Neural crest cell (in vitro differentiated cells): ENCODE results near the gene S100A10. TPM values are rescaled to one million over a fixed set of nuclear protein-coding genes. Genes with fewer than 3 reads are reported as not detected.

Experiments
- DNase-seq: peaks from one replicate; pipeline ENCODE4 v3.0.0; 2021; ENCODE audit warnings: low read depth, mixed read lengths, low spot score
- H3K27ac Mint-ChIP-seq: one replicate; pipeline ENCODE4 v1.8.0; 2021; ENCODE audit warnings: mild to moderate bottlenecking, mixed read lengths; ENCODE audit not compliant: unreplicated experiment
- H3K27me3 Mint-ChIP-seq: 2 replicates; pipeline ENCODE4 v1.8.0; 2021; ENCODE audit warnings: low read depth, mild to moderate bottlenecking, mixed read lengths
- H3K36me3 Mint-ChIP-seq: 2 replicates; pipeline ENCODE4 v1.8.0; 2021; ENCODE audit warnings: low read depth, mild to moderate bottlenecking, mixed read lengths
- H3K4me1 Mint-ChIP-seq: 2 replicates; pipeline ENCODE4 v1.8.0; 2021; ENCODE audit warnings: mixed read lengths
- H3K4me3 Mint-ChIP-seq: one replicate; pipeline ENCODE4 v1.8.0; 2021; ENCODE audit warnings: mild to moderate bottlenecking, mixed read lengths
- H3K9me3 Mint-ChIP-seq: 2 replicates; pipeline ENCODE4 v1.8.0; 2021; ENCODE audit warnings: mixed read lengths
- CTCF ChIP-seq: fragments of 200-600 bp; sonication (generic); conservative IDR thresholded peaks from 2 replicates; pipeline ENCODE4 v1.5.0; 2021; ENCODE audit warnings: antibody characterized with exemption, mild to moderate bottlenecking
- total RNA-seq: library from RNA; stranded (reverse); gene quantifications from 2 replicates; pipeline ENCODE4 v1.2.1, GENCODE V29; 2021

The S100A10 gene
- total RNA-seq, 1 donor from 2014 or later: 44.8 TPM

GRCh38 chr1:151980287-151981177, 13.1 kb downstream of the S100A10 start:
- H3K4me3 Mint-ChIP-seq: no peak overlapping the region
- peaks cover 8% of the 10 kb centered on the region for H3K27me3 Mint-ChIP-seq
- H3K36me3 Mint-ChIP-seq: no peaks in the 10 kb centered on the region
- no peak for TF ChIP-seq CTCF
- H3K9me3 Mint-ChIP-seq: no peaks in the 10 kb centered on the region
- no peak for DNase-seq
- peaks cover 27% of the 10 kb centered on the region for H3K4me1 Mint-ChIP-seq
- no peak overlapping the region for H3K27ac Mint-ChIP-seq

- H3K4me3 Mint-ChIP-seq: no peak overlapping the region
- H3K27ac Mint-ChIP-seq: no peak overlapping the region
- peaks cover 15% of the 10 kb centered on the region for H3K4me1 Mint-ChIP-seq
- no peaks in the 10 kb centered on the region for H3K9me3 Mint-ChIP-seq
- H3K36me3 Mint-ChIP-seq: no peaks in the 10 kb centered on the region
- TF ChIP-seq CTCF: no peak
- H3K27me3 Mint-ChIP-seq: peaks cover 8% of the 10 kb centered on the region
- DNase-seq: no peak
Observed at GRCh38 chr1:151978922-151979321, 14.7 kb downstream of the S100A10 start.

GRCh38 chr1:151977662-151978230, 15.9 kb downstream of the S100A10 start:
- DNase-seq: no peak
- Mint-ChIP-seq H3K27me3 (peaks cover 8% of the 10 kb centered on the region), H3K4me3 (no peak overlapping the region), H3K27ac (no peak overlapping the region), H3K9me3 (no peaks in the 10 kb centered on the region), H3K36me3 (no peaks in the 10 kb centered on the region), H3K4me1 (peaks cover 11% of the 10 kb centered on the region)
- no peak for TF ChIP-seq CTCF

- TF ChIP-seq CTCF: no peak
- H3K27me3 Mint-ChIP-seq: peaks cover 8% of the 10 kb centered on the region
- no peaks in the 10 kb centered on the region for H3K9me3 Mint-ChIP-seq
- H3K27ac Mint-ChIP-seq: no peak overlapping the region
- no peaks in the 10 kb centered on the region for H3K36me3 Mint-ChIP-seq
- peaks cover 8% of the 10 kb centered on the region for H3K4me1 Mint-ChIP-seq
- no peak overlapping the region for H3K4me3 Mint-ChIP-seq
- no peak for DNase-seq
Observed at GRCh38 chr1:151976858-151977257, 16.8 kb downstream of the S100A10 start.

- H3K27ac Mint-ChIP-seq: no peak overlapping the region
- no peak overlapping the region for H3K4me3 Mint-ChIP-seq
- no peak for DNase-seq
- peaks cover 8% of the 10 kb centered on the region for H3K4me1 Mint-ChIP-seq
- H3K27me3 Mint-ChIP-seq: peaks cover 8% of the 10 kb centered on the region
- no peaks in the 10 kb centered on the region for H3K9me3 Mint-ChIP-seq
- H3K36me3 Mint-ChIP-seq: no peaks in the 10 kb centered on the region
- no peak for TF ChIP-seq CTCF
Observed at GRCh38 chr1:151976015-151976343, 17.7 kb downstream of the S100A10 start.
